Endothelial cell of umbilical vein (primary cell): ENCODE data around the gene PRKCB. TPM values are rescaled to one million over a fixed set of nuclear protein-coding genes. Genes with fewer than 3 reads are reported as not detected.

ENCODE experiments used
- BruUV-seq: library from RNA; stranded (reverse); fragments of 400-500 nt; replicated peaks from 2 replicates; lab custom pipeline; 2021; lab: Mats Ljungman, UMichigan
- CTCF ChIA-PET: fragments of 300-600, 350-600 bp; sonication (Branson Sonifier 250); formaldehyde crosslinking; loops from one replicate; lab custom pipeline; 2021; ENCODE audit warnings: antibody characterized with exemption, inconsistent platforms; lab: Charles Lee
- POLR2A ChIA-PET: fragments of 300-600, 350-600 bp; sonication (Branson Sonifier 250); formaldehyde crosslinking; loops from one replicate; lab custom pipeline; 2021; ENCODE audit warnings: antibody characterized with exemption, inconsistent platforms; lab: Charles Lee
- DNase-seq: peaks from one replicate; pipeline ENCODE4 v3.0.0-alpha.2; 2011; ENCODE audit warnings: low read depth, low spot score
- FAIRE-seq: peaks from 2 replicates; lab custom pipeline; 2011; peaks lifted over from hg19 to GRCh38; lab: Jason Lieb, UNC
- H2AFZ ChIP-seq: 2 replicates; pipeline ENCODE4 v1.6.0; 2012; ENCODE audit warnings: low read depth, low read length, control low read depth, inconsistent platforms
- H3K27ac ChIP-seq: 2 replicates; pipeline ENCODE4 v1.5.1; 2011; ENCODE audit warnings: low read depth, mild to moderate bottlenecking, control low read depth, low read length, moderate library complexity; ENCODE audit not compliant: insufficient read depth
- H3K27me3 ChIP-seq, 2 experiments: 2 replicates each; pipeline versions ENCODE4 v1.6.0 to v1.6.1; 2011; ENCODE audit warnings: low read length in 2 of 2, mixed read lengths in 1 of 2; ENCODE audit not compliant: control insufficient read depth in 2 of 2, insufficient read depth in 2 of 2
- H3K36me3 ChIP-seq, 2 experiments: 2 replicates in 1 of 2; 3 replicates in 1 of 2; pipeline ENCODE4 v1.5.1; 2011; ENCODE audit warnings: low read length in 2 of 2, mild to moderate bottlenecking in 1 of 2, moderate library complexity in 1 of 2; ENCODE audit not compliant: control insufficient read depth in 2 of 2, insufficient read depth in 2 of 2; ENCODE audit errors: extremely low read depth in 1 of 2
- H3K4me1 ChIP-seq: 3 replicates; pipeline ENCODE4 v1.5.1; 2011; ENCODE audit warnings: mild to moderate bottlenecking, low read length; ENCODE audit not compliant: control insufficient read depth, insufficient read depth; ENCODE audit errors: extremely low read depth
- H3K4me2 ChIP-seq: 2 replicates; pipeline ENCODE4 v1.6.1; 2011; ENCODE audit warnings: low read length, control low read depth, mixed read lengths; ENCODE audit not compliant: insufficient read depth
- H3K4me3 ChIP-seq, 3 experiments: fragments of 200-600 bp in 1 of 3; sonication (generic), shearing (Covaris generic) in 1 of 3; replicated peaks in 1 of 3; 2 replicates each; pipeline ENCODE4 v1.5.1; 2011 to 2016; ENCODE audit warnings: control low read depth in 3 of 3, low read length in 3 of 3, mild to moderate bottlenecking in 2 of 3, inconsistent platforms in 1 of 3, low read depth in 1 of 3, moderate library complexity in 1 of 3; ENCODE audit not compliant: insufficient read depth in 1 of 3
- H3K79me2 ChIP-seq: 2 replicates; pipeline ENCODE4 v1.6.0; 2012; ENCODE audit warnings: low read length, inconsistent platforms; ENCODE audit not compliant: control insufficient read depth, insufficient read depth
- H3K9ac ChIP-seq: replicated peaks from 2 replicates; pipeline ENCODE3; 2011; ENCODE audit warnings: low read length, control low read depth; ENCODE audit not compliant: insufficient read depth; ENCODE audit errors: extremely low read depth
- H3K9me1 ChIP-seq: replicated peaks from 3 replicates; pipeline ENCODE4 v1.6.0; 2011; ENCODE audit warnings: mild to moderate bottlenecking, low read length; ENCODE audit not compliant: control insufficient read depth, insufficient read depth; ENCODE audit errors: extremely low read depth
- H3K9me3 ChIP-seq: replicated peaks from 2 replicates; pipeline ENCODE4 v1.5.1; 2012; ENCODE audit warnings: low read length, inconsistent platforms; ENCODE audit not compliant: control insufficient read depth, insufficient read depth
- H4K20me1 ChIP-seq: replicated peaks from 2 replicates; pipeline ENCODE3; 2011; ENCODE audit warnings: mild to moderate bottlenecking, low read length; ENCODE audit not compliant: control insufficient read depth, insufficient read depth; ENCODE audit errors: extremely low read depth
- EZH2 ChIP-seq: IDR thresholded peaks from 2 replicates; pipeline ENCODE4 v1.6.1; 2012; ENCODE audit warnings: borderline replicate concordance, low read depth, mild to moderate bottlenecking, moderate library complexity, low read length, inconsistent platforms; ENCODE audit not compliant: severe bottlenecking
- GATA2 ChIP-seq: IDR thresholded peaks from 2 replicates; pipeline ENCODE4 v1.7.0; 2011; ENCODE audit warnings: low read depth, mild to moderate bottlenecking, moderate library complexity, mixed read lengths, low read length; ENCODE audit not compliant: insufficient read length, insufficient read depth
- JUN ChIP-seq: IDR thresholded peaks from 2 replicates; pipeline ENCODE4 v1.6.1; 2011; ENCODE audit warnings: borderline replicate concordance, low read depth; ENCODE audit not compliant: insufficient read length, insufficient read depth
- POLR2AphosphoS5 ChIP-seq: IDR thresholded peaks from 2 replicates; pipeline ENCODE4 v1.6.1; 2012; ENCODE audit warnings: low read depth, mild to moderate bottlenecking, control low read depth, low read length, moderate library complexity; ENCODE audit not compliant: insufficient read depth
- dilution Hi-C: fragments of 300-500 bp; cut with MboI; formaldehyde crosslinking; loops from one replicate; pipeline ENCODE4 v1.15.0; 2019; ENCODE audit warnings: low sequenced_read_pairs; ENCODE audit not compliant: extremely low pct_ligation_motif_present
- intact Hi-C: fragments of 100-400 bp; cut with micrococcal nuclease; formaldehyde crosslinking; loops from one replicate; pipeline ENCODE4 v1.10.0; 2022
- polyA plus RNA-seq, 4 experiments: library from polyadenylated mRNA; depleted of rRNA in 3 of 4; stranded (reverse) in 3 of 4; unstranded in 1 of 4; fragments of >200 nt; gene quantifications; 2 replicates each; pipeline versions ENCODE4 v1.2.1 to v1.2.3, GENCODE V29; 2011 to 2012; ENCODE audit warnings: missing spikeins in 1 of 4
- total RNA-seq: library from RNA; stranded (reverse); gene quantifications from 2 replicates; pipeline ENCODE4 v1.2.3, GENCODE V29; 2021
- TF ChIP-seq, protein P1 (sequence below), 2 donors: IDR thresholded peaks; 1 replicate in 1 of 2; 2 replicates in 1 of 2; pipeline ENCODE4 v1.5.1; 2011; ENCODE audit warnings: low read length in 2 of 2, mild to moderate bottlenecking in 2 of 2, moderate library complexity in 2 of 2, control low read depth in 1 of 2, inconsistent platforms in 1 of 2, low read depth in 1 of 2; ENCODE audit not compliant: insufficient read depth in 1 of 2; ENCODE audit errors: extremely low read depth in 1 of 2

The PRKCB gene
- total and polyA plus RNA-seq, 2 donors (not counting 3 experiments of a cell fraction or from before 2014, with no cell fraction given) = 0.01 TPM; not detected in 1

DNA sequence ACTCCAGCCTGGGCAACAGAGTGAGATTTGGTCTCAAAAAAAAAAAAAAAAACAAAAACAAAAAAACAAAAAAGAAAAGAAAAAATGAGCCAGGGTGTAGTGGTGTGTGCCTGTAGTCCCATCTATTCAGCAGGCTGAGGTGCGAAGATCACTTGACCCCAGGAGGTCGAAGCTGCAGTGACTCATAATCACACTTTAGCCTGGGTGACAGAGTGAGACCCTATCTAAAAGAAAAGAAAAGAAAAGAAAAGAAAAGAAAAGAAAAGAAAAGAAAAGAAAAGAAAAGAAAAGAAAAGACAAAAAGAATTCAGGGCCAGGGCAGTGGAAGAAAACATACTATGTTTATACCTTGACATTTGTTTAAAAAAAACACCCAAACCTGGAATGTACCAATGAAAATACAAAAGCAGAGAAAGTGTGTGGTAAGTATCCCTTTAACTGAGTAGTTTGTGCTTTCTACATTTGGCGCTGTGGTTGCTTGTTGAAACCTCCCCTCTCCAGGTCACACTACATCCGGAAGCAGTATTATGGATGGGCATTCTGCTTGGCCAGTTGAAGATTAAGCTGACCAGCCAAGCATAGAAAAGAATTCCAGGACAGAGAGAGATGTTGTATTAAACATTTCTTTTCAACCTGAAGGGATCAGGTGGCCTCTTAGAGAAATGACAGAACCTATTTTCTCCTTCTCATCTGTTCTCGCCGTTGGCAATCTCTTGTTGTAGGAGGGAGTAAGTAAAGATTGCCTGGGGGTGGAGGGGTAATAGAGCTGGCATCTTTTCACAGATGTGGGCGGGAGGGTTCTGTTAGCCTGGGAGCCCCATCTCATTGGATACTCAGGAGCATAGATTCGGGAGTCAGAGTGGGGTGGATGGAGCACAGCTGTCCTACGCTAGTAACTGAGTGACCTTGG is 12.1 kb upstream of the PRKCB start:
- Histone ChIP-seq H3K9me3 (no peaks in the 10 kb centered on the region), H3K27ac (no peak overlapping the region), H3K9ac (no peak overlapping the region), H3K9me1 (no peaks in the 10 kb centered on the region), H3K4me3 (no peak overlapping the region), H3K36me3 (no peaks in the 10 kb centered on the region), H3K4me2 (no peak overlapping the region), H4K20me1 (no peaks in the 10 kb centered on the region), H2AFZ (no peak overlapping the region), H3K27me3 (no peaks in the 10 kb centered on the region), H3K4me1 (no peaks in the 10 kb centered on the region), H3K79me2 (no peaks in the 10 kb centered on the region)
- dilution Hi-C loops = no loop called here
- FAIRE-seq (no peak), DNase-seq (no peak)
- no TSS peak for BruUV-seq
- intact Hi-C loops = no loop called here
- TF ChIP-seq JUN (no peak), POLR2AphosphoS5 (no peak), GATA2 (no peak), EZH2 (no peak)
- TF ChIP-seq, protein P1, sequence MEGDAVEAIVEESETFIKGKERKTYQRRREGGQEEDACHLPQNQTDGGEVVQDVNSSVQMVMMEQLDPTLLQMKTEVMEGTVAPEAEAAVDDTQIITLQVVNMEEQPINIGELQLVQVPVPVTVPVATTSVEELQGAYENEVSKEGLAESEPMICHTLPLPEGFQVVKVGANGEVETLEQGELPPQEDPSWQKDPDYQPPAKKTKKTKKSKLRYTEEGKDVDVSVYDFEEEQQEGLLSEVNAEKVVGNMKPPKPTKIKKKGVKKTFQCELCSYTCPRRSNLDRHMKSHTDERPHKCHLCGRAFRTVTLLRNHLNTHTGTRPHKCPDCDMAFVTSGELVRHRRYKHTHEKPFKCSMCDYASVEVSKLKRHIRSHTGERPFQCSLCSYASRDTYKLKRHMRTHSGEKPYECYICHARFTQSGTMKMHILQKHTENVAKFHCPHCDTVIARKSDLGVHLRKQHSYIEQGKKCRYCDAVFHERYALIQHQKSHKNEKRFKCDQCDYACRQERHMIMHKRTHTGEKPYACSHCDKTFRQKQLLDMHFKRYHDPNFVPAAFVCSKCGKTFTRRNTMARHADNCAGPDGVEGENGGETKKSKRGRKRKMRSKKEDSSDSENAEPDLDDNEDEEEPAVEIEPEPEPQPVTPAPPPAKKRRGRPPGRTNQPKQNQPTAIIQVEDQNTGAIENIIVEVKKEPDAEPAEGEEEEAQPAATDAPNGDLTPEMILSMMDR (IDR thresholded peaks at IDR 0.05; ENCODE audit: extremely low read depth in 1 of 2, insufficient read depth in 1 of 2, low read depth in 1 of 2, low read length in 2 of 2) = no peak
- CTCF ChIA-PET = no interaction called here
- POLR2A ChIA-PET = no interaction called here
